NCI-H226 (cell line): ENCODE data around the gene KRT6B.
A peak's percentile ranks its signal among the peaks of the same experiment; 100 is the strongest.
"Not testable (repeated sequence)": the region's sequence is repeated elsewhere in the genome, so short reads cannot be mapped to it uniquely, and the experiment has no call there.

ENCODE experiments used
- DNase-seq: peaks from one replicate; pipeline ENCODE4 v3.0.0-alpha.2; 2015

The KRT6B gene

DNA sequence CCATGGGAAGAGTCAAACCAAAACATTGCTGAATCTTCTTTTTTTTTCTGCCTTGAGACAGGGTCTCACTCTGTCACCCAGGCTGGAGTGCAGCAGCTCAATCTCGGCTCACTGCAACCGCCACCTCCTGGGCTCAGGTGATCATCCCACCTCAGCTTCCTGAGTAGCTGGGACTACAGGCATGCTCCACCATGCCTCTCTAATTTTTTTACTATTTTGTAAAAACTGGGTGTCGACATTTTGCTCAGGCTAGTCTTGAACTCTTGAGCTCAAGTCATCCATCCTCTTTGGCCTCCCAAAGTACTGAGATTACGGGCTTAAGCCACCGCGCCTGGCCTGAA is 16.3 kb downstream of the KRT6B start:
- no peak for DNase-seq

DNA sequence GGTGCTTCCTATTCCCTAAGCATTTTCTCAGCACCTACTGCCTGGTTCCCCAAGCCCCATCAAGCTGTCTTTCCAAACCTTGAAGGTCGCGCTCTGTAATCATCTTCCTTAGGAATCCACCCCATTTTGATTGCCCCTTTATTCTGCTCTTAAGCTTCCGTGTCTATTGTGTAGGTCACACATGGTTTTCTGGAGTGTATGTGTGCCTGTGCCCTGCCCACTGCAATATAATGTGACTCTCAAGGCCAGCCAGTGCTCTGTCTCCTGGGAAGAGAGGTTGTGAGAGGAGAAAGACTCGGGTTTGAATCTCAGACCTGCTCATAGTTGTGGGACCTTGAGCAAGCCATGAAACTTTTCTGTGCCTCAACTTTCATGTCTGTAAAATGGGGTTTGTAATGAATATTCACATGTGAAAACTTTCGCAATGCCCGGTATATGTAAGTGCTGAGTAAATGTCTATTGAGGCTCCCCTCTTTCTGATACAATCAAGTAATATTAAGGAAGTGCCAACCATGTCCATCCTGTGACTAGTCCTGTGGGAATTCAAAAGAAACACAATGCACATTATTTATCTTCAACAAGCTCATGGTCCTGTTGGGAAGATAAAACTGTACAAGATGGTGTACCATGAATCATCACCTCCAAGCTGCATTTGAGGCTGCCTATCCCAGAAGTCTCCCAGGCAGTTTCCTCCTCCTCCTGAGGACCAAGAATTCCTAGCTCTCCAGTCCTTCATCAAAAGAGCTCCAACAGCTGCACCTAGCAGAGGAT is 17.0 kb downstream of the KRT6B start:
- DNase-seq, result peak; percentile 91

DNA sequence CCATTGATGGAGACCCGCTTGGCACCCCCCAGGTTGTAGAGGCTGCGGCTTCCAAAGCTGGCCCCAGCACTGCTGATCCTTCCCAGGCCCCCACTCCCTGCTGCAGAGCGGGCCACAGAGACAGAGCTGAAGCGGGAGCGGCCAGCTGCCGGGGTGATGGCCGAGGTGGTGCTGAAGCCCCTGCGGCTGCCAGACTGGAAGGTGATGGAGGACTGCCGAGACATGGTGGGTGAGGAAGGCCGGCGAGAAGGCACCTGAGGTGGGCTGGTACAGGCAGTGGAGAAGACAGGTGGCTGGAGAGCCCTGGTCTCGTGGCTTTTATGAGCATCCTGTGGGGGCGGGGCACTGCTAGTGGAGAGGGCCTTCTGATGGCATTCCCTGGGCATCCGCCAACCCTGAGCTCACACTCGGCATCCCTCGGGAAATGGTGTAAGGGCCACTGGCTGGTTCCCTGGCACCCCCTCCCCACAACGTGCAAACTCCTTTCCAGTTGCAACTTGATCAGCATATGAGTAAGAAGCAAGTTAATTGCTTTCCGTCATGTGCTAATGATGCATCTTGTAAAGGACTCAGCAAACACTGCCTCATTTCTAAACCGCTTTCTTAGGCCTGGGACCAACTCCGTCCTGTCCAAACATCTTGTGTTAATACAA is 17.7 kb downstream of the KRT6B start, which contains the start of gene KRT75:
TSS of gene KRT75 (minus strand) at position 291 of the 653 bp plus-strand sequence. CDS start at position 224, 67 bp downstream.
- DNase-seq, result no peak

DNA sequence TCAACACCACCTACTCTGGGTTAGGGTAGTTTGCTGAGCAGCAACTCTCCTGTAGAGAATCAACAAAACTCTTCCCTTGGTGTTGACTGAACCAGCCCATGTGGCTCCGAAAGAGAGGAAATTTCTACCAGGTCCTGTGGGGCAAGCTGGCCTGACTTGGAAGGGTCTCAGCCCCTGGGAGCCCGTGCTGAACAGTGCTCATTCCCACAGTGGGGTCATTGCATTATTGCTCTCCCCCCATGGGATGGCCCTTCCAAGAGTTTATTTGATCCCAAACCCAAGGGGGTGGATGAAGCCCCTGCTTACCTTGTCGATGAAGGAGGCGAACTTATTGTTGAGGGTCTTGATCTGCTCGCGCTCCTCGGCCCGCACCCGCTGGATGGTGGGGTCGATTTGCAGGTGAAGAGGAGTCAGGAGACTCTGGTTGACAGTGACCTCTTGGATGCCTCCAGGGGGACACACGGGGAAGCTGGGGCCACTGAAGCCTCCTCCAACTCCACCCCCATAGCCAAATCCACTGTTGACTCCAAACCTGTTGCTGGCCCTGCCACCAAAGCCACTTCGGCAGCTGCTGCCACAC is 18.4 kb downstream of the KRT6B start:
- DNase-seq, result no peak

DNA sequence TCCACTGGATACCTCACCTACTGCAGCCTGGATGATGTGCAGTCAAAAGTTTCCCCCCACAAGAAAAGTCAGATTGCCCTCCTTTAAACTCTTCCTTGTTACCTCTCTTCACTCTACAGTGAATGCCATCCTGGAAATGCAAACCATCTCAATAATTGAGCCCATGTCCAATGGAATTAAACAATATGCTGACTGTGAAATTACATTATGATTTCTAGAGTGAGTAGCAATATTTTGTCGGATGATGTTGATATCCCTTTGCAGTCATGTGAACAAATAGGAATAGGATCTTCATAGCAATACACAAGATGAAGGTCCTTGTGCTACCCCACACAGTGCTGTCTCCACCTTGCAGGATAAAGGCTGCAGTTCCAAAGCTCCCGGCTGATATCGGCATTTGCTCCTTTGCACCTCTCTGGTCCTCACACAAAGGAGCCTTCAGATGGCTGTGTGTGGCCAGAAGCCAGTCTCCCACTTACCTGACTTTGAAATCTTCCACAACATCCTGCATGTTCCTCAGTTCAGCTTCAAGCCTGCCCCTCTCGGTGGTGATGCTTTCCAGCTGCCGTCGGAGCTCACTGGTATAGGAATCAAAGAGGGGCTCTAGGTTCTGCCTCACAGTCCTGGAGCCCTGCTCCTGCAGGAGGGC is 19.3 kb downstream of the KRT6B start:
- DNase-seq, result no peak

DNA sequence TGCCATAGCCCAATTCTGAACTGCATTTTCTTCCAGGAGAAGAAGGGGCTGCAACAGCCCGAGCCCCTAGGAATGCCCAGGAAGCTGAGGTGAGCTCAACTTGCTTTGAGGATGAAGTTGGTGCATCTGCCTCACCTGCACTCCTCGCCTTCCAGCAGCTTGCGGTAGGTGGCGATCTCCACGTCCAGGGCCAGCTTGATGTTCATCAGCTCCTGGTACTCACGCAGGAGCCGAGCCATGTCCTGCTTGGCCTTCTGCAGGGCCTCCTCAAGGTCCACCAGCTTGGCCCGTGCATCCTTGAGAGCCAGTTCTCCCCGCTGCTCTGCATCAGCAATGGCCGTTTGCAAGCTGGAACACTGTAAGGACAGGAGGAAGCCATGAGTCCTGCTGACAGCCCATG is 23.8 kb downstream of the KRT6B start:
- DNase-seq, result no peak

DNA sequence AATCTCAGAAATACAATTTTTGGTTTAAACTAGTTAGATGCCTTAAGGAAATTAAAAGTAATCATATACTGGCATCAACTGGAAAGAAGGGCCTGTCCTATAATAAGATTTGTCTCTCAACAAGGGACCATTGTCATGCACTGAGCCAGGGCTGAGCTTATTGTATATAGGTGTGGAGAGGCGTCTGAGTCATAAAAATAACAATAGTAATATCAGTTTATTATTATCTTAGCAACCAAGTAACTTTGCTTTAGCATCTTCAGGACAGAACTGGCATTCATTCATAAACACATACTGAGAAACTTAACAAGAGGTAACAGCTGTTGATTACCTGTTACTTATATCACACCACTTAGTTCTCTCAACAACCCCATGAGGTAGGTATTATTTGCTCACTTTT is 24.9 kb downstream of the KRT6B start:
- no peak for DNase-seq

DNA sequence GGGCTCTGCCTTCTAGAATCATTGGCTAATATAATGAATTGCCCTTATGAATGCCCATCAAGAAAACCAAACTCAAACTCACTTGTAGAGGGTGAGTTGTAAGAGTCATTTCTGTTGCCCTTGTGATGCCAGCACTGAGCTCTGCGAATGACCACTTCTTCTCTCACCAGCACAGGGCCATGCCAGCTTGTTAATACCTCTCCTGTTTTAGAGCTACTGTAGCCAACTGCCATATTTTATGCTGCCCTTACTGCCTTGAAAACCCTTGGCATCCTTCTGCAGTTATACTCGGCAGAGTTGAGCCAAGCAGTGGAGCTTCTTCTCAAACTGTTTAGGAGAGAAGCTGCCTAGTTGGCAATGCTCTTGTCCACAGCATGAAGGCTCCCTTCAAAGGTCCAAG is 25.9 kb downstream of the KRT6B start:
- DNase-seq, result no peak

DNA sequence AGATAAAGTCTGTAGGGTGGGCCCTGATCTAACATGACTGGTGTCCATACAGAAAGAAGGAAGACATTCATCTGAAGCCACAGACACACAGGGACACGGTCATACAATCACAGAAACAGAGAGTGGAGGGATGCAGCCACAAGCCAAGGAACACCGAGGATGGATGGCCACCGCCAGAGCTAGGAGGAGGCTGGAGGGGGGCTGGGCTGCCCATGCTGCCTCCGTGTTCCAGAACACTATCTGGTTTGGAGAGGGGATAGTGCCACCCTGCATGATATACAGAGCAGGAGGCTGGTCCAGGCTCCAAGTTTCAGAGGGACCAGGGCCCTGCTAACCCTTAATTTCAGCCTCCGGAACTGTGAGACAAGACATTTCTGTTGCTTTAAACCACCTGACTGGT is 26.5 kb downstream of the KRT6B start:
- DNase-seq, result no peak

DNA sequence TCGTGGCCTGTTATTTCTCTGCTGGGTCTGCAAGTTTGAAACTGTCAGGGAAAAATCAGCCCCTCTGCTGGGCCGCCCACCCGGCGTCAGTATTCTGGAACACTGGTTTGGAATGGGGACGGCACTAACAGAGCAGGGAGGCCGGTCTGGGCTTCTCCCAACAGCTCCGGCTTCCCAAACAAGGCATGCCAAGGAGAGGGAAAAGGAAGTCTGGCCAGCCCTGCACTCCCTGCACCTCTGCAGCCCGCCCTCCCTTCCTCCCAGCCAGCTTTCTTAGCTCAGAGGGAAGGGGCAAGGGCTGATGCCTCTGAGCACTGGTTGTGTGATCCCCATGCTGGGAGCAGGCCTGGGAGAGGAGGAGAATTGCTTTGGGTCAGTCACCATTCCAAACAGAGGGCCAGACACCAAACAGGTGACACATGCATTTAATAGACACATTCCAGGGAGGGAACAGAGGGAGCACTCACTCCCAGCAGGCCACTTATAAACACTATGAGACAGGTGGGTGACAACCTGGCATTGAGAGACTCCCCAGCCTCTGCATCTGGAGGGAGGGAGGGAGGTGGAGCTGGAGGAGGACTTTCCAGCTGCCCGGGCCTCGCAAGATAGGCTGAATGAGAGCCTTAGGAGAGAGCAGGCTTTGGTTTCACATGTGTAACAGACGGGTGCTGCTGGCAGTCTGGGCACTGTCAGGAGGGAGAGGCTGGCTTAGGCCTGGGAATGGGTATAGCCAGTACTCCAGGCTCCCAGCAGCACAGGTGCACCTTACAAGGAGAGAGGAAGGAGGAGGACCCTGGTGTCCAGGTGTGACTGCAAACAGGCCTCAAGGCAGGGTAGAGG is 28.1 kb downstream of the KRT6B start:
- no peak for DNase-seq

DNA sequence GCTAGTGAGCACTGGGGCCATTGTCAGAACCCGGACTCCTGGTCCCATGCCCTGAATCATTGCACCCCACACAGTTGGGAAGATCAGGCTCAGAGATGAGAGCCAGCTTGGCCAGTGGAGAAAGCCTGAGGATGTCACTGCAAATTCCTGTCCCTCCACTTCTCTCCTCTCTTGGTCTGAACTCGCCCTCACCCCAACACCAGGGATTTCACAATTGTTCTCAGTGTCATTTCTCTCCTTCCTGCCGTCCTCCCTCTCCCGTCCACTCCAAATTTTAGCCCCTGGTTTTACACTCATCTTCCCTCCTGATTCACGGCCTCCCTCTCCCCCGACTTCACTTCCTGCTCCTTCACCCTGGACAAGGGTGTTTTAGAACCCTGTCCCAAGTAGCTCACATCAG is 28.9 kb downstream of the KRT6B start:
- DNase-seq, result no peak

DNA sequence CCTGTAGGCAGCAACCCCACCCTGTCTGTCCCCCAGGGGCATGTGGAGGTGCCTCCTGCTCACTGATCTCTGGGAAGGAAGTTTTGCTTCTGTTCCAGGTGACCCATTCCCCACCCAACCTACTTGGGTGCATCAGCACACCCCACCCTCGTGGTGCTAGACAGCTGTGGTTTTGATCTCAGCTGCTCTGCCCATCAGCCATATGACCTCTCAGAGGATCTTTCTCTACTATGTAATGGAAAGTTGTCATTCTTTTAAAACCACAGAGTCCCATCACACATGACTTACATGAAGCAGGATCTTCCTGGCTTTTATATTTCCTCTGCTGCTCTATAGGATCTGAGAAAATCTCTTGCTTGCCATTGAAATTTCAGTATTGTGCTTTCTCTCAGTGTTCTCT is 32.3 kb downstream of the KRT6B start:
- DNase-seq, result no peak

DNA sequence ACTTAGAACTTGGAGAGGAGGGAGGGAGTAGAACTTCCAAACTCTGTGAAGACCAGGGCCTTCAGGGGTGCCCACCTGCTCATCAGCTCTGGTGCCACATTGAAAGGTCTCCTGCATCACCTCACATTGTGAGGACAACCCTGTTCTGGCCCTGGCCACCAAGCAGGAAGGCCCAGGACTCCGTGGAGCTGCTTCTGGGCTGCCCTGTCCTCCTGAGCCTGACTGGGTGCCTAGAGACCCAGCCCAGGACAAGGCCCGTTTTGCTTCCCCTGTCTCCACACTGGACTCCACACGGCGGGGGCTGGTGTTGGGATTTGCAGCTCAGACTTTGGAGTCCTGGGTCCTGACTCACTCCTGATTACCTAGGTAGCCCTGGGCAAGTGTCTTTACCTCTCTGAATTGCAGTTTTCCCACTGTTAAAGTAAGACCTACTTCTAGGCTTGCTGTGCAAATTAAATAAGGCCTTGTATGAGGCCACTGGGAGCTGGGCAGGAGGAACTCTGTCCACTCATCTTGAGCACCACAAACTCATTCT is 33.3 kb downstream of the KRT6B start:
- no peak for DNase-seq

DNA sequence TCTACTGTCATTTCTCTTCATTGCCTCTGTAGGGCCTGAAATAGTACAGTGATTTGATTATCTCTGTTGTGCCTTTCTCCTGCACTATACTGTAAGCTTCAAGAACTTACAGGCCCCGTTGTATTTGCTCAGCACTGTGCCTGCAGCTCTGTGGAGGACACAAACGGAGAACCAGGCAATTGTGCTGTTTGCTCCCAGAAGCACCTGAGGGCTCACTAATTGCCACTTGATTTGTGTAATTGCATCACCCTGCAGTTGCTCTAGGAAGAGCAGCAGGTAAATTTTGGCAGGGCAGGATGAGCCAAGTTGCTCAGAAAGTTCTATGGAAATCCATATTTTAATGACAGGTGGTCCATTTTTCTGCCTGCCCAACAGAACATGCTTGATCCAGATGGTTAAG is 34.2 kb downstream of the KRT6B start:
- no peak for DNase-seq

DNA sequence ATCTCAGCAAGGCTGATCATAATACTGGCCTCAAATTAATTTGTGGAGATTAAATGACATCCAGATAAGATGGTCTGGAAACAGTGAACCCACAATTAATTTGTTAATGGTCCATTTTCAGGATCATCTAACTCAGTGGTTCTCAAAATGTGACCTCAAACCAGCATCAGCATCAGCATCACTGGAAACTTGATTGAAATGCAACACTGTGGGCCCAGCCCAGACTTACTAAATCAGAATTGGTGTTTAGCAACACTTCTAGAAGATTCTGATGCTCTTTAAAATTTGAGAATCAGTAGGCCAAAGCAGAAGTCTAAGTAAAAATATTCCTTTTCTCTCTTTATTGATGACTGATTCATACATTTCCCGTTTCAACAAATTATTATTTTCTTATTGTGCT is 35.2 kb downstream of the KRT6B start:
- DNase-seq, result no peak

DNA sequence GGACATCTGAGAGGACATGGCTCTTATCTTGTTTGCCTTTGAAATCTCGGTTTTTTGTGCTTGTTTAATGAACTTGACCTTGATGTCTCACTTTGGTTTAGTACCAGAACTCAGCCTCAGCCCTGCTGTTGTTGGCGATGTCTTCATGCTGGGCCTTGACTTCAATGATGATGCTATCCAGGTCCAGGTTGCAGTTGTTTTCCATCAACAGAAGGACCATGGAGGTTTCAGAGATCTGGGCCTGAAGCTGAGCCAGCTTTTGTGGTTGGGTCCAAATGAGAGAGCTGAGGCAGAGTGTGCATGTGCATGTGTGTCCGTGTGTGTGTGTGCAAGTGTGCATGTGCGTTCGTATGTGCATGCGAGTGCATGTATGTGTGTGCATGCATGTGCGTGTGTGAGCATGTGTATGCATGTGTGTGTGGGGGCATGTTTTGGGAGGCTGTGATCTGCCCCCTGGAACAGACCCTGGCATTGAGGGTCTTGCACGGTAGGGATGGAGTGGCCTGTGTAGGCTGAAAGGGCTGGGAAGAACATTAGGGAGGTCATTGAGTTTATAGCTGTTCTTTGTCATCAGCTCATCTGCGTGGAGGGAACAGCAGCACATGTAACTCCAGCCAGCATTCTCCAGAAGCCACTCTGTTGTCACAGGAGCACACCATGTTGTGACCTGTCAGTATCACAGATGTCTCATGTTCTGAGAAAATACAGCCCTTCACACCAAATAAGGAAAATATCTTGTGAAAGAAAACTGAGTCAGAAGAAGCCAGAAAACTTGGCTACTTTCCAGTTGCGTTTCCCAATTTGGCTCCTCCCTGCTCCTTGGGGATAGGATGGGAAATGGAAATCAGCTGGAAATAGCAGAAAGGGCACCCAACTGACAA is 35.8 kb downstream of the KRT6B start:
- peak; percentile 47 for DNase-seq

DNA sequence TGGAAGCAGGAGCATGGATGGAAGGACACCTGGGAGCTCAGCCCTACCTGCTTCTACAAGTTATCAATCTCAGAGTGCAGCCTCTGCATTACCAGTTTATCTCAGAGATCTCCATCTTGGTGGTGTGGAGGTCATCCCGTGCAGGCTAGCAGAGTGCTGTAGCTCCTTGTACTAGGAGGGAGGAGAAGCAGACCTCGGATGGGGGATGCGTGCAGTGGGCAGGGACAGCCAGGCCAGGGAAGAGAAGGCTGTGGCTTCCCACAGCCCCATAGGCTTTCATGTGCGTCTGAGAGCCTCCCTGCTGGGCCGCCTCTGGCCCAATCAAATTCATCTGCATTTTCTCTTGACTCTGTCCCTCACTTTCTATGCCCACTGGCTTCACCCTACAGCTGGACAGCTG is 37.0 kb downstream of the KRT6B start:
- no peak for DNase-seq

DNA sequence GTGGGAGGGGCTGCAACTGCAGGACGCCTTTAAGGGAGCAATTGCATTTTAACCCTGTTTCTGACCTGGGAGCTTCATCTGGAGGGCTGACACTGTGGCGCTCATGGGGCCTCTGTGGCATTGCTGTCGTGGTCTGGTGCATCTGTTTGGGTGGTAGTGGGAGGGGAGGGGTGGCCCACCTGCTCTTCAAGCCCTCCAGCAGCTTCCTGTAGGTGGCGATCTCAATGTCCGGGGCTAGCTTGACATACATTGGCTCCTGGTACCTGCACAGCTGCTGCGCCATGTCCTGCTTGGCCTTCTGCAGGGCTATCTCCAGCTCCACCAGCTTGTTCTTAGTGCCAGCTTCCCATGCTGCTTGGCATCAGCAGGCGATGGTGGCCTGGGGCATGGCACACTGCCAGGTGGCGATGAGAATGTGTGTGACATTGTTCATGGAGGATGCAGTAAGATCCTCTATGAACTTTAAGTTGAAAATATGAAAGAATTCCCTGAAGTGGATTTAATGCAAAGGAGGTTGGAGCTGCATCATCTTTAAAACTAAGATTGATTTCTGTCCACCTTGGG is 38.1 kb downstream of the KRT6B start:
- DNase-seq, result no peak

DNA sequence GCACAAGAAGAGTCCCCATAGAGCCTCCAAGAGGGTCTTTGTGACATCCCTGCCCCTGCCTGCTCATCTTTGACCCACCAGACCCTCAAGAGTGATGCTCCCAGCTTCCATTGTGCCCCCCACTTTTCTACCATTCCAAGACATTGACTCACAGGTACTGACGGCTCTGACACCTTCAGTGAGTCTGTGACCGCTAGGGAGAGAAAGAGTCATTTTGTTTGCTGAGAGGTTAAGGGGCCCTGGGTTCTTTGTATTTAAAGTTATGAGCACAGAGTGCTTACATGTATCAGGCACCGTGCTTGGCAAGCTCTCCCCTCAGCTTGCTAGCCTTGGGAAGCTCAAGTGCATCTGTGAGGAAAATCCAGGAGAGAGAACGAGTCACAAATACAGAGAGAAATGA is 38.7 kb downstream of the KRT6B start:
- no peak for DNase-seq

DNA sequence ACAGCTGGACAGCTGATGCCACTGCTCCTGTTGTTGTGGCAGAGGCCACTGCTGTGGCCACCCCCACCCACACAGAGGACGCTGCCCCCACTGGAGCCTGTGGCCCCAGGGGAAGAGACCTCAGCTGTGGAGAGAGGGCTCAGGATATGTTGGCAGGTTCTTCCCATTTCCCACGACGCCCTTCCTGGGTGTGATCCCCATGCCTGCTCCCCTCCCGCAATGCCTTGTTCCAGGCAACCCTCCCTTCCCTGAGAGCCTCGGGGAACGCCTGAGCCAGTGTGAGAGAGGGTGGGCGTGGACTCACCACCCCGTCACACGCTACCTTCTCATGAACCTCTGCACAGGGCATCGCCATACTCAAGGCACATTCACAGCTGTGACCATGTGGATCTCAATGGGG is 40.1 kb downstream of the KRT6B start:
- DNase-seq, result no peak

DNA sequence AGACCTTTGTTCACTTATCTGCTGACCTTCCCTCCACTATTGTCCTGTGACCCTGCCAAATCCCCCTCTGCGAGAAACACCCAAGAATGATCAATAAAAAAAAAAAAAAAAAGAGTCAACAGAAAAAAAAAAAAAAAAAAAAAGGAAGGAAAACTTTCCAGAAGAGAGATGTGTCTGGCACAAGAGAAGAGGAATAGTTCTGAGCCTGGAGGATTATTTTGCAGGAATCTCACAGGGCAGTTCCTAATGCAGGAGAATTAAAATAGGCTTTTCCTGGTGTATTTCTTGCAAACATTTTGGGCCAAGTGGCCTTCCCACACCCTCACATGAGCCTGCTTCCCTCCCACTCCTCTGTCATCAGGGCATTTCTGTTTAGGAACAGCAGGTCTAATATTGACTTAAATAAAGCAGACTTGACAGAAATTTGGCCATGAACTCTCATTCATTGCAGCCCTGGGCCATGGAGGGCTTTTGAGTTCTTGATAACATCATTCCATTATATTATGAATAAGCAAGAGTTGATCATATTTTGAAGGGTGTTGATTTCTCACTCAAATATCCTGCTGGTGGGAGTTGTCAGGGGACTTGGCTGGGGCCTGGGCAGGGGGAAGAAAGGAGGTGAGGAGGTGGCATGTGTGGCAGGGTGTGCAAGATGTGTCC is 41.2 kb downstream of the KRT6B start:
- not testable (repeated sequence) for DNase-seq
